GM18498 (cell line): Measurements from ENCODE around the gene PPP2R5D.

ENCODE experiments used
- ATAC-seq: cut with Tn5 transposase; IDR thresholded peaks from one replicate; pipeline ENCODE4 v1.9.1; 2021; ENCODE audit warnings: mild to moderate bottlenecking, moderate library complexity; ENCODE audit not compliant: unreplicated experiment

Gene PPP2R5D

DNA sequence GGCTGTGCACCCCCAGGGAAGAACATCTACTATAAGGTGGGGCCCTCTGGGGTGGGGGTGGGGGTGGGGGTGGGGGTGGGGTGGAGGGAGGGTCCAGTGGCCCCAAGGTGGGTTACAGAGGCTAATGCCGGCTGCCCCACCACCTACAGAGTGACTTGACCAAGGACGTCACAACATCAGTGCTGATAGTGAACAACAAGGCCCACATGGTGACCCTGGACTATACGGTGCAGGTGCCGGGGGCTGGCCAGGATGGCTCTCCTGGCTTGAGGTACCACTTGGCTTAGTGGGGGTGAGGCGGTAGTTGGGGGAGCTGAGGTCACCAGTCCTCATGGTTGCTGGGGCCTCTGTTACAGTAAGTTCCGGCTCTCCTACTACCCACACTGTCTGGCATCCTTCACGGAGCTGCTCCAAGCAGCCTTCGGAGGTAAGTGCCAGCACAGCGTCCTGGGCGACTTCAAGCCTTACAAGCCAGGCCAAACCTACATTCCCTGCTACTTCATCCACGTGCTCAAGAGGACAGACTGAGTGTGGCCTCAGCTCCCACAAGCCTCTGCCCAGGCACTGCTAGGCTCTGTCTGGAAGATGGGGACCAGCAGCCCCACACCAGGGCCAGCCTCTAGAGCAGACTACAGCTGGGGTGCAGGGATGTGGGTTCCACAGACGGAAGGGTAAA is 21.1 kb upstream of the PPP2R5D start:
- no peak for ATAC-seq

DNA sequence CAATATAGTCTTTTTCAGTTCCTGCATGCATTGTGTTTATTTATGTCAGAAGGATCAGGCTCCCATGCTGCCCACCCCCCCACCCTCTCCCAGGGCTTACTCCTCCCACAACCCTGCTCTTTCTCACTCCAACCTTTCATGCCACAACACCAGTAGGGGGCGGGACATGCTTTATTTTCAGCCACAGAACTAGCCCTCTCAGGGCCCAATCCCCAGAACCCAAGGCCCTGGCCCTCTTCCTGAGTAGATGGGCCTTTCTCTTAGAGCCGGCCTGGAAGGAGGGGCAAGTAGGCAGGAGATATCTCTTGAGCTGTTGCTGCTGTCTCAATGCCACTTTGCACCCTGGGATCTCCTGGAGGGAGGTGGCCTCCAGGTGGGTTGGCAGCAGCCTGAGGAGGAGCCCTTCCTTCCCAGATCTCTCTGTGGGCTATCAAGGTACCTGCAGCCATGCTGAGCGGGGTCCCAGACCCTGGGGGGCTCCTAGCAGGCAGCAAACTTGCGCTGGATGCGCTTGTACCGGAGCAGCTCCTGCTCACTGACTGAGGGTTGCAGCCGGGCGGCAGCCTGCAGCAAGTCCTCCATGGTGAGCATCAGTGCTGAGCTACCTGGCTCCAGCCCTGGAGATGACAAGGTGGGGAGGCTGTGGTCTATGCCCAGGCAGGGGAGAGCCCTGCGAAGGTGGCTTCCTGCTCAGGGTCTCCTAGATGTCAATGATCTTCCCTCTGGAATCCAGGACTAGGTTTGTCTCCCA is 20.3 kb upstream of the PPP2R5D start:
- no peak for ATAC-seq

DNA sequence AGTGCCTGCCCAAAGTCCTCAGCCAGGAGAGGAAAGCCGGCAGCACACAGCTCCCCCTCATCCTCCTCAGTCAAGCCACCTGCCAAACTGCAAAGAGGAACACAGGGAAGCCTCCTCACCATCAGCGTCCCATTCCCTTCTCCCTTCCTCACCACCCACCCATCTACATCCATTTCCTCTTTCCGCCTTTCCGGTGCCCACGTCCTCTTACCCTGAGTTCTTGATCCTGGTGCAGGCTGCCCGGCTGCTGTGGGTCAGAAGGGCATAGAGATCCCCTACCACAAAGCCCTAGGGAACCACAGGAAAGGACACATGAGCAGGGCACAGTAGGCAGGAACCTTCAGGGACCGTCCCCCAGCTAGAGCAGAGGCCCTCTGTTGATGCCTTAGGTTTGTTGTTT is 17.8 kb upstream of the PPP2R5D start:
- ATAC-seq, result no peak

DNA sequence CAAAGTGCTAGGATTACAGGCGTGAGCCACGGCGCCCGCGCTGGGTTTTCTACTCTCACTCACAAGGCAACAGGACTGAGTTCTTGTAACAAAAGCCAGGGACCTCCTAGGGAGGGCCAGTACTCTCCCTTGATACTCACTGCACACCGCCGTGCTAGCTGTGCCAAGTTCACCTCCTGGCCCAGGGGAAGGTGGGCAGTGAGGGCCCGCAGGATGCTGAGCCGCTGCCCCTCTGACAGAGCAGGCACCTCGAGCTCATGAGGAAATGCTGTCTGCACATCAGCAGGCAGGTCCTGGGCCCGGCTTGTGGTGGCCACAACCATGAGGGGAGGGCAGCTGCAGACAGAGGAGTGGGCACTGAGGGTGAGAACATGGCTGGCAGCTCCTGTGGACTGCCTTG is 17.1 kb upstream of the PPP2R5D start:
- no peak for ATAC-seq

DNA sequence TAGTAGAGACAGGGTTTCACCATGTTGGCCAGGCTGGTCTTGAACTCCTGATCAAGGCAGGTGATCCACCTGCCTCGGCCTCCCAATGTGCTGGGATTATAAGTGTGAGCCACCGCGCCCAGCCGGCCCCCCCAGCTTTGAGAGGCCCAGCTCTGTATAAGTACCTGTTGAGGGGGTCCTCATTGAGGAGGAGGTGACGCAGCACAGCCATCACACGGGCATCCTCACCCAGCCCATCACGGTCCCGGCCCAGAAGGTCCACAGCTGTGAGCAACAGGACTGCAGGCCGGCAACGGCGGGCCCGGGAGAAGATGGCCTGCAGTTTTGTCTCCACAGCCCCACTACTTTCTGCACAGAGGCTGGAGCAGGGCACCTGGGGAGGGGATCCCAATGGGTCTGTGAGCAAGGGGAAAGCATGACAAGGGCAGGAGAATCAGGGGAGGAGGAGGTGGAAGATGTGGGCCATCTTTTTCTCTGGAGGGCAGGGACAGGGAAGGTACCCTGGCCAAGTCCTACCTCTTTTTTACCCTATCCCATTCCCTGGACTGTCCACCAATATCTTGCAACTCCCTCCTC is 16.2 kb upstream of the PPP2R5D start:
- ATAC-seq, result no peak

DNA sequence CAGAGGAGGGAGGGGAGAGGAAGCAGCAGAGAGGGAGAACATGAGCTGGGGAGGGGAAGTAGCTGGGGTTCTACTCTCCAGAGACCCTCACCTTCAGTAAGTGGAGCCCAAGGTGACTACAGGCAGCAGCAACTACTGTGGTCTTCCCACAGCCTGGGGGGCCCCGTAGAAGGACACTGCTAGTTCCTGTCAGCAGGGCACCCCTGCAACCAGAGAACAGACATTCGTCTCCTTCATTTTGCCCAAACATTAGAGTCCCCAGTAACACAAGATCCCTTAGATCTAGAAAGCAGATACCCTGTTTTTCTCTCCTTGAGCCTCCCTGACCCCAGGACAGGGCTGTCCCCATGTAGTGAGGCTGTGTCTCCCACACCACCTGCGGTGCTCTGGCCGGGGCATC is 15.6 kb upstream of the PPP2R5D start:
- no peak for ATAC-seq

DNA sequence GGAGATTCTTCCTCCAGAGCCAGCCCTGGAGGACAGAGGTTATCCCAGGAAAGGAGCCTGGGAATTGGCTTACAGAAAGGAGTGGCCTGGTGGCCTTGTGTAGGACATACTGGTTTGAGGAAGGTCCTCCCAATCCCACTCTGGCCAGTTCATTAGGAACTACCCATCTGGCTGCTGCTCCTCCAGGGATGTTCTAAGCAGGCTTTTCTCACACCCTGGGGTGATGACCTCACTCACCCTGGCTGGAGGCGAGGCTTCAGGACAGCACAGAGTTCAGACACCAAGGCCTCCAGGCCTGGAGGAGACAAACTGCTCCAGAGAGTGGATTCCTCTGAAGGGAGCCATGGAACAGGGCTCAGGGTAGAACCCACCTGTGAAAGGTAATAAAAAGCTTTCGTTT is 14.9 kb upstream of the PPP2R5D start:
- ATAC-seq, result no peak

DNA sequence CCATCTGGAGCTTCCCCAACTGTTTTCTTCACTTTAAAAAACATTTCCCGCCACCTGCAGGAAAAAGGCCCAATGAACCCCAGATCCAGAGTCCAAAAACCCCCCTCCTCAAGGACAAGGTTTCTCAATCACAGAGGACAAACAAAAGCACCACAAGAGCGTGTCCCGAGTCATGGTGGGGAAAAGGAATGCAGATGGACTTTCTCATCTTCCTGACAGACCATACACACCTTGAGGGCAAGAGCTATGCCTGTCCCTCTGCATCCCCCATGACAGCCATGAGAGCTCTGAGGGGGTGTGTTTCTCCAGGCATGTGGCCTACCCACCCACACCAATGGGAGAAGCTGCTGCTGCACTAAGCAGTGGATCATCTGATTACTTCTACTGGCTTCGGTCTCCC is 14.4 kb upstream of the PPP2R5D start:
- no peak for ATAC-seq

DNA sequence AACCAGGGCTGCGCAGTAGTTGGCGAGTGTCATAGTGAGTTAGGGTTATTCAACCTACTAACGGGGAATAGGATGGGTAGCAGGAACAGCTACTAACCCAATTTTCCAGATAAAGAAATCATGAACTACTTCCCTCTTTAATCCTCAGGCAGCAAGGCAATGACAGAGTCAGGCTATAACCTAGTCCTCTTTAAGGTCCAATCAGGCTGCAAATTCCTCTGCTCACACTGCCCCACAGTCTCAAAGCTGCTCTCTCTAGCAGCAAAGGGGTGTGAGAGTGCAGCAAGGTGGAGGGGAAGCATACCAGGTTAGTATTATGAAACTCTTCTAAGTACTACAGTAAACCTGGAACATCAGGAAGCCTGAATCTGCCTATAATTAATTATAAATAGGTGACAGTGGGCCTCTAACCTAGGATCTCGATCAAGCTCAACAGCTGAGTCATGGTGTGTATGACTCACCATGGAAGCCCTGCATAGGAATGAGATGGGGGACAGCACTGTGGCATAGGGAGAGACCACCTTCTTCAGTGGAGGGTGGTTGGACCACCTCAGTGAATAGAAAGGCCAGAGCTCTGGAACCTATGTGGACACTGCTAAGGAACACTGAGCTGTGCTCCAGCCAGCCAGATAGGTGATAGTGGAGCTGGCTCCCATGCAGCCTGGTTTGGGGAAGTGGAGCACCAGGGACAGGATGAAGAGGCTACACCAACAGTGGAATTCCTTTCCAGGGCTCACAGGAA is 13.3 kb upstream of the PPP2R5D start:
- ATAC-seq, result no peak

DNA sequence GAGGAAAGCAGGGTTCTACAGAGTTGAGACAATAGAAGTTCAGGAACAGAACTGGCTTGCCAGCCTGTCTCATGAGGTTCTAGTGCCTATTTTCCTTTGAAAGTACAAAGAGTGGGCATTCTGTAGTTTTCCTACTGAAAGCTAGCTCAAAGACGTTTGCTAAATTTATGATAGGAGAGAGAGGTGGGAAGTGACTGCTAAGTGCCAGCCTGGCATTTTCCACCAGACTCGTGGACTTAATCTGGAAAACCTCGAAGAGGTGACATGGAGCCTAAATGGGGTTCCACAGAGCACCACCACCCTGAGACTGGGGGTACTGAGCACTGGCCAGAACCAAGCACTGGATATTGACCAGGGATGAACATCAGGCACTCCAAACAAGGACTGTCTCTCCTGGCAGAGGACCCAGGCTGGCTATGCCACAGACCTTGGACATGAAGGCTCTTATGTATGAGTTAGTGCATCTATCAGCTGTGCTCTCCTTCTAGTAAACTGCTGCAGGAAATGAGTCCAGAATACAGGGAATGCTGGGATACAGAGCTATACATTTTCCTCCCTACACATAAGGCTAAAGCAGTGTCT is 12.5 kb upstream of the PPP2R5D start:
- no peak for ATAC-seq

DNA sequence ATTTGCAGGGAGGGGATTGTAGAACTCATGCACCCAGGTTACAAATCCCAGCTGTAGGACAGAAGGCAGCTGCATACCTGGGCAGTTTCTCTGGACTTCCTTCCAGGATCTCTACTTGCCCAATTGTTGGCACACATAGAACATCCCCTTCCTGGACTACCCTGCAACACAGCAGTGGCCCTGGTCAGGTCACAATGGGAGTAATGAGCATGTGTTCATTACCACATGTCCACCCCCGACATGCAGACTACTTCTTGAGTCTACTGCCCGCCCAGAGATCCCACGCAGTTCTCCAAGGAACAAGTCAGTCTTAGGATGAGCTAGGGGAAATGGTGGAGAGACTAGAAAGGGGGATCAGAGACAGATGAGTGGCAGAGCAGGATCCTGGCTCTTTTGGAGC is 10.4 kb upstream of the PPP2R5D start:
- ATAC-seq, result no peak

DNA sequence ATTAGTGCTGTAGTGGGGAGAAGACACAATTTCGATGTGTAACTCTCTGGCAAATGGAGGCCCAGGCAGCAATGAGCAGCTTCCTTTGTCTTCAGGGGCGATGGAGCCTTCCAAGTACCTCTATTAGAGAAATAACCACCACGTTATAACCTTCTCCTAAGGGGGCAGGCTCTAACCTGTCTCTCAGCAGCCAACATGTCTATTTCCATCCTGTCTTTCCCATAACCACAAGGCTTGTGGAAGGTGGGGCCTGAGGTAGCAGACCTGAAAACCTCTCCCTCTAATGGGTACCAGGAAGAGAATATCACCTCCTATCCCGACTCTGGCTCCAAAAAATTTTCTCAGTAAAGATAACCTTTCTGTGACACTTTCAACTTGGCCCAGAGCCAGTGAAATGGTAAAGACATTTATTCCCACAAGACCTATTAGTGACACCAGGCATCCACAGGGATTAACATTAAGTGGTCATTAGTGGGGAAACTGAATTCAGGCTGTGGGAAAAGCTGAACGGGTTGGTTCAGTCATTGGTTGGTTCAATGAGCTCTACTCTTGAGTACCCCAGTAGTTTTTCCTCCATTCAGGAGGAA is 9.4 kb upstream of the PPP2R5D start:
- ATAC-seq, result no peak

DNA sequence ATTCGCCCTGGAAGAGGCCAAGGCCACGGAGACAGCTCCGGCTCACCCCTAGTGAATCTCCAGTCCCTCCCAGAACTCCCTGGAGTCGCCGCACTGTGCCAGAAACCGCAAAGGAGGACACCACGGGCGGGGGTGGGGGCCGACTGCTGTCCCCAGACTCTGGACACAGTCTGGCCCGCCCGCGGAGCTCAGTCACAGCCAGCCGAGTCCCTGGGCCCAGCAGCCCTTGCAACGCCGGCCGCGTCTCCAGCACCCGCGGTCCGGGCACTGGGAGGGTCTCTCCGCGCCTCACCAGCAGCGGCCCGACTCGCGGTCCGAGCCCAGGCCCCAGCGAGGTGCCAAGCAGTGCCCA is 5.9 kb upstream of the PPP2R5D start:
- ATAC-seq, result no peak

DNA sequence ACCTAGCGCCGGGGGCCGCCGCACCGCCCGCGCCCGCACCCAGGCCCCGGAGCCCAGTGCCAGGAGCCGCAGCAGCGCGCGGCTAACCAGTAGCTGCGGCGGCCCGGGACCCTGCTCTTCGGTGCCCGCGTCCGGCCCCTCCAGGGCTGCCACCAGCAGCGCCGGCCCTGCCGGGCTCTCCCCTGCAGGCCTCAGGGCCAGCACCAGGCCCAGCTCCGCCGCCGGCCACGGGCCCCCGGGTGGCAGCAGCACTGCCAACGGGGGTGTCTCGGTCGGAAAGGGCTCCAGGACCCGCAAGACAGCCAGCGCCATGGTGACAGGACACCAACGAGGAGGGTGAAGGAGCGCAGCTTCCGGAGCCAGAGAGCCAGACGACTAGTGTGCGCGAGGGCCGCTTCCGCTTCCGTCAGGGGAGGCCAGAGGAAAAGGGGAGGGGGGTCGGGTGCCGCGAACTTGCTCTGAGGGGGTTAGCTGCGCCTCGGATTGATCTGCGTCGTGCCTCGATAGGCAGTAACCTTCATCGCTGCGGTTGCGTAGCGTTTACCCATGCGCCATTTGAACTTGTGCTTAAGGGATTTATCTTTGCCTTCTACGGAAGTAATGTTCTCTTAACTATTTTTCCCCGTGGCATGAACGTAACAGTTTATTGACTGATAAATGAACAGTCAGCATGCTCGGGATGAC is 5.4 kb upstream of the PPP2R5D start, which contains the start of gene PEX6:
PEX6 (minus strand) TSS at position 343 of the 684 bp plus-strand sequence; CDS start at position 312, 31 bp downstream.
- ATAC-seq, result peak; percentile 88

DNA sequence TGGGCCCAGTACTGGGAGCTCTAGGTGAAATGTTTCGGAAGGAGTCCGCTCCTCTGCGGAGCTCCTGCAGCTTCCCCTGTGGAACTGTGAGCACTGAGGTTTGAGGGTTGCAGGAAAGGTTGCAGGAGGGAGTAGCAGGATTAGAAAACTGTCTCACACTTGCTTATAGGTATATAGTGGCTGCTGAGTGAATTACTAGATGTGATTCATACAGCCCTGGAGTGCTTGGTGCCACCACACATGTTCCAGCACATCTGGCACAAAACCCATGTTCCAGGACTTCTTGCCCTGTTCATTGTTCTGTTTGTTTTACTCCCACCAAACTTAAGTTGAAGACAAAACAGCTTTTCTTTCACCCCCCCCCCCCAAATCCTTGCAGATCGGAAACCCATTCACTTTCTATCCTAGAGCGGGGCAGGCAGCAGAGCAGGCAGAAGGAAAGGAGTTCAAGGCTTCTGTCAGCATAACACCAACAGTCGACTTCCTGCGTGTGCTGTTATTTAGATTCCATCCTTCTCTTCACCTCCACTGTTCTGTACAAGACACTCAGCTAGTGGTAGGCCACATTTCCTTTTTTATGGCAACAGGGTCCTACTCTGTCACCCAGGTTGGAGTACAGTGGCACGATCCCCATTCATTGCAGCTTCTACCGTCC is 4.7 kb upstream of the PPP2R5D start:
- no peak for ATAC-seq

DNA sequence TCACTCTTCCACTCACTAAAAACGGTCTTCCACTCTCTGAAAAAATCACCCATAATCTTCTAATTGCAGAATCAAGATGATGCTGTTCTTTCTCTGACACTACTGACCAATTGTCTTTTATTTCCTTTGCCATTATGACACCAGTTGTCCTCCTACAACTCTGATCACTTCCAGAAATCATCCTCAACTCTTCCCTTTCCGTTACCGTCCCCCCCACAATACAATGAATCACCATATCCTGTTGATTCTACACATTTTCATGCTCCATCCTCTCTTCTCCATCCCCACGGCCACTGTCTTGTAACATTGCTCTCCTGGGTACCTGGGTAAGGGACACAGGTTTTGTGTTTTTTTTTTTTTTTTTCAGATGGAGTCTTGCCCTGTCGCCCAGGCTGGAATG is 2.5 kb upstream of the PPP2R5D start:
- ATAC-seq, result no peak

DNA sequence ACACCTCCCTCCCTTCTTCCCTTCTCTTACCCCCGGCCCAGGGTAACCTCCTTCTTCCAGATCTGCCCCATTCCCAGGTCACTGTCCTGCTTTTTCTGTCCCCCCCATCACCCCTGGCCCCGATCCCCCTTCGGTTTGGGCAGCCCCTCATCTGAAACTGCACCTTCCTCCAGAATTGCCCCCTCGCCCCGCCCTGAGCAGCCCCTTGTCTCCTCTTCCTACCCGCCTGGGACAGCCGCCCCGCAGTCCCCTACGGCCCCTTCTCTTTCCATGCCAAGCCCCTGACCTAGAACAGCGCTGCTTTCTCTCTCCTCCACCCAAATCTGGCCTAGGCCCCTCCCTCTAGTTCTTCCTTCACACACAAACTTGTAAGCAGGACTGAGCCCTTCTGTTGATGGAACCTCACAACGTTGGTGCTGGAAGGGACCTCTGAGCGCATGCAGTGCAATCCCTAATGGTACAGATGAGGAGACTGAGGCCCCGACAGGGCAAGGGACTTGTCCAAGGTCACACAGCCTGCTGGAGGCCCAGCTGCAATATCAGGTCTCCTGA is 630 bp downstream of the PPP2R5D start:
- no peak for ATAC-seq

DNA sequence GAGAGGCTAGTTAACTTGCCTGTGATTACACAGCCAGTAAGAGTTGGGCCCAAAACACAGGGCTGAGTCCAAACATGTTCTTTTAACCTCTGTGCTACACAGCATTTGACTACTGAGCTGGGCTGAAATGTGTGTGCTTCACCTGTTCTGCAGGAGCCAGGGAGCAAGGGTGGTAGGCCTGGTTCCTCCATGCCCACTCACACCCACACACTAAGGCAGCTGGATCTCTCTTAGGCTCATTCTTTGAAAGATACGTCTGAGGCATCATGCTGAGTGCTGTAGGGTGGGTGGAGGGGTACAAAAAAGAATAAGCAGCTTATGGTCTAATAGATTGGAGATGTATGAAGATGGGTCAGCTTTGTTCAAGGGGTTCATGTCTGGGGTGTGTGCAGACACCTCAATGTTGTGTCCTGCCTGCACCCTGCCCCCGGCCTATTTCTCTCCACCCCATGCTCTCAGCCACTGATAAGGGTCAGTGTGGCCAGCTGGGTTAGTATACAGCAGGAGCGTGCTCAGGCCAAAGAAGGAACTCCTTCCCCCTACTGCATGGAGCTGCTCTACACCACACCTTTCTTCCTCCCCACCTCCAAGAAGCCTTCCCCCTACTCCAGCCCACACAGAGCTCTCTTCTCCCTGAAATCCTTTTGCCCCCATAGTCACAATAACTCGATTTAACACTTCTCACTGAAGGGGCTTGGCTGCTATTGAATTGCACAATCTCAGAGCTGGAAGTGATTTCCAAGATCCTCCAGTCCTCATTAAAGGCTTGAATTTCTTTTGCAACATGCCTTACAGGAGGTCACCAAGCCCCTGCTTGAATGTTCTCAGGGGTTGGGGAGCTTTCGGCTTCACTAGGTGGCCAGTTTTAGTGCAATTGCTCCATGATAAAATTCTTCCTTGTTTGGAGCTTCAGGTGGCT is 3.4 kb downstream of the PPP2R5D start:
- no peak for ATAC-seq
